Lower lobe of right lung (tissue), 2 donors: ENCODE measurements around the gene TMC8. TPM values are rescaled to one million over a fixed set of nuclear protein-coding genes. Genes with fewer than 3 reads are reported as not detected.

ENCODE experiments used
- ATAC-seq, 2 donors: fragments of 200-7000 bp; cut with Tn5 transposase; one replicate each; pipeline ENCODE4 v1.9.1; 2020 to 2022; ENCODE audit warnings: mild to moderate bottlenecking in 2 of 2, moderate library complexity in 2 of 2
- DNase-seq: peaks from one replicate; pipeline ENCODE4 v3.0.0-alpha.2; 2020
- H3K27ac ChIP-seq: fragments of 200-600 bp; one replicate; pipeline ENCODE4 v1.8.0; 2022
- H3K27me3 ChIP-seq: fragments of 200-600 bp; one replicate; pipeline ENCODE4 v1.8.0; 2022; ENCODE audit warnings: low read depth
- H3K36me3 ChIP-seq: fragments of 200-600 bp; one replicate; pipeline ENCODE4 v1.8.0; 2022; ENCODE audit warnings: mild to moderate bottlenecking
- H3K4me1 ChIP-seq: fragments of 200-600 bp; one replicate; pipeline ENCODE4 v1.8.0; 2022
- H3K4me3 ChIP-seq: fragments of 200-600 bp; one replicate; pipeline ENCODE4 v1.8.0; 2022; ENCODE audit warnings: mild to moderate bottlenecking
- H3K9me3 ChIP-seq: fragments of 200-600 bp; one replicate; pipeline ENCODE4 v1.8.0; 2022
- intact Hi-C: fragments of 100-400 bp; cut with DNase I; formaldehyde crosslinking; loops from one replicate; pipeline ENCODE4 v1.11.0; 2022
- total RNA-seq: library from RNA; stranded (reverse); fragmentation: NEBNext Ultra II Directional; extraction: Animal tissue kit (Norgen Biotek cat#: 25700); gene quantifications from one replicate; pipeline ENCODE4 v1.2.1, GENCODE V29; 2021
- TF ChIP-seq, protein P1 (sequence below): fragments of 200-600 bp; IDR thresholded peaks from one replicate; pipeline ENCODE4 v1.8.0; 2022; ENCODE audit warnings: antibody characterized with exemption, mild to moderate bottlenecking
- donor health status: DM: no; HTN: yes; CAD: no; lungs with severe emphysema.

The TMC8 gene
- total RNA-seq, 1 donor from 2014 or later = 33.8 TPM

DNA sequence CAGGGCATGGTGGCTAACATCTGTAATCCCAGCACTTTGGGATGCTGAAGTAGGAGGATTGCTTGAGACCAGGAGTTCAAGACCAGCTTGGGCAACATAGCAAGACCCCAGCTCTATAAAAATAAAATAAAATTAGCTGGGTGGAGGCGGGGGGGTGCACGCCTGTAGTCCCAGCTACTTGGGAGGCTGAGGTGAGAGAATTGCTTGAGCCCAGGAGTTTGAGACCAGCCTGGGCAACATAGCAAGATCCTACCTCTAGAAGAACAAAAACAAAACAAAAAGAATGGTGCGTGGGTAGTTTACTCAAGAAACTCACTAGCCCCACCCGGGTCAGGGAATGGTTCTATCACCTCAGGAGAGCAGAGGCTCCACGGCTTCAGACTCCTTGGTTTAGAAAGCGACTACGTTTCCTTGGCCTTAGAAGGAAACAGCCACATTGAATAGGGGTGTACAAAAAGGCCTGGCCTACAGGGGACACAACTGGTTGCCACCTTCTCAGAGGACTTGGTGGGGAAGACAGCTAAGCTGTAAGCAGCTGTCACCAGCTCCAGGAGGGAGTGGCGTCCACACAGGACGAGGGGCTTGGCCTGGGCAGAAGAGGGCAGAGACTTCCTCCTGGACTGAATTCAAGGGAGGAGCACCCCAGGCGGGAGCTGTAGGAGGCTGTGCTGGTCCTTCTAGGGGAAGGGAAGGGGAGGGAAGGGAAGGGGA lies 55.6 kb downstream of the TMC8 start:
- TF ChIP-seq, protein P1, sequence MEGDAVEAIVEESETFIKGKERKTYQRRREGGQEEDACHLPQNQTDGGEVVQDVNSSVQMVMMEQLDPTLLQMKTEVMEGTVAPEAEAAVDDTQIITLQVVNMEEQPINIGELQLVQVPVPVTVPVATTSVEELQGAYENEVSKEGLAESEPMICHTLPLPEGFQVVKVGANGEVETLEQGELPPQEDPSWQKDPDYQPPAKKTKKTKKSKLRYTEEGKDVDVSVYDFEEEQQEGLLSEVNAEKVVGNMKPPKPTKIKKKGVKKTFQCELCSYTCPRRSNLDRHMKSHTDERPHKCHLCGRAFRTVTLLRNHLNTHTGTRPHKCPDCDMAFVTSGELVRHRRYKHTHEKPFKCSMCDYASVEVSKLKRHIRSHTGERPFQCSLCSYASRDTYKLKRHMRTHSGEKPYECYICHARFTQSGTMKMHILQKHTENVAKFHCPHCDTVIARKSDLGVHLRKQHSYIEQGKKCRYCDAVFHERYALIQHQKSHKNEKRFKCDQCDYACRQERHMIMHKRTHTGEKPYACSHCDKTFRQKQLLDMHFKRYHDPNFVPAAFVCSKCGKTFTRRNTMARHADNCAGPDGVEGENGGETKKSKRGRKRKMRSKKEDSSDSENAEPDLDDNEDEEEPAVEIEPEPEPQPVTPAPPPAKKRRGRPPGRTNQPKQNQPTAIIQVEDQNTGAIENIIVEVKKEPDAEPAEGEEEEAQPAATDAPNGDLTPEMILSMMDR = no peak
- peak overlapping the region; percentile 56 for H3K27ac ChIP-seq
- no peak overlapping the region for H3K4me3 ChIP-seq
- H3K4me1 ChIP-seq = peaks cover 54% of the 10 kb centered on the region
- H3K36me3 ChIP-seq = peaks cover 5% of the 10 kb centered on the region
- H3K27me3 ChIP-seq = no peaks in the 10 kb centered on the region
- H3K9me3 ChIP-seq = no peaks in the 10 kb centered on the region
- intact Hi-C loops = no loop called here
- ATAC-seq (peak; percentile 49 to 63), DNase-seq (peak; percentile 75)

DNA sequence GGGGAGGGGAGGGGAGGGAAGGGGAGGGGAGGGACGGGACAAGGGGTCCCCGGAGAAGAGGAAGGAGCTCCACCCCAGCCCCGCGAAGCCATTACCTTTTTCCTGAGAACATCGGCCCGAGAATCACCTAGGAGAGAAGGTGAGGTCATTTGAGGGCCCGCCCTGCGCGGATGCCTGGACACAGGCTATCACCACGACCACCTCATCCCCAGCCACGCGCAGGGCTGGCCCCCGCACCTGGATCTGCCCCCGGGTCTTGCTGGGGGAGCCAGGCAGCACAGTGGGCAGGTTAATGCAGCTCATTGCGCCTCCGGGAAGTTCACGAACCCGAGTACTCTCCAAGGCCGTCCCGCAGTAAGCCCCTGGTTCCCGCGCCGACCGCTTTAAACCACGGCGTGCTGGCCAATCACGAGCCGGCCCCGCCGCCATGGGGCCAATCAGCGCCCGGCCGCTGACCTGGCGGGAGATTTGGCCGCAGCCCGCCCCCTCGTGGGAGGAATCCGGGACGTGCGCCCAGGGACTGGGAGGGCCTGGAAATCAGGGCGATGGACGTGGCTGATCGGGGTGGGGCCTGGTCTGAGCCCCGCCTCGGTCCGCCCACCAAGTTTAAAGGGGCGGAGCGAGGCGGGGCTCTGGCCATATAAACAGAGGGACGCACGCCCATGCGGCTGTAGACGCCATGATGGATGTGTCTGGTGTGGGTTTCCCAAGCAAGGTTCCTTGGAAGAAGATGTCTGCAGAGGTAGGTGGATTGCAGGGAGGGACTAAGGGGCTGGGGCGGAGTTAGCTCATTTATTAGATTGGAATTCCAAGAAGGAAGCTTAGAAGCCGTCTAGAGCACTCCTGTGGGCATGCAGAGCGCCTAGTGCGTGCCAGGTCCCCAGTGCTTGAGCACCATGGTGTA lies 56.4 kb downstream of the TMC8 start, which contains the start of the genes AFMID and TK1:
AFMID (plus strand) TSS at position 671 of the 904 bp plus-strand sequence; CDS start at position 680, 9 bp downstream.
TK1 (minus strand) TSS at position 361 of the 904 bp plus-strand sequence; CDS start at position 303, 58 bp downstream.
- H3K9me3 ChIP-seq = no peaks in the 10 kb centered on the region
- intact Hi-C loops = no loop called here
- TF ChIP-seq, protein P1 = peak; percentile 89
- H3K36me3 ChIP-seq = peaks cover 13% of the 10 kb centered on the region
- no peaks in the 10 kb centered on the region for H3K27me3 ChIP-seq
- H3K4me3 ChIP-seq = peak within 1 kb of the TSS; percentile 60
- ATAC-seq = peak; percentile 97 to 99
- H3K27ac ChIP-seq = peak within 1 kb of the TSS; percentile 71
- peaks cover 54% of the 10 kb centered on the region for H3K4me1 ChIP-seq
- peak; percentile 95 for DNase-seq

Other genes starting within 250 kb of the TMC8 start
- gene TNRC6C, start 172.1 kb upstream of the TMC8 start, total RNA-seq = 22.4 TPM
- 173 TPM for gene TMC6, start 2.0 kb upstream of the TMC8 start, total RNA-seq
- gene C17orf99, start 15.6 kb downstream of the TMC8 start, total RNA-seq = not detected
- 217 TPM for gene SYNGR2, start 37.8 kb downstream of the TMC8 start, total RNA-seq
- 6.6 TPM for gene TK1, start 56.3 kb downstream of the TMC8 start, total RNA-seq
- gene AFMID, start 56.6 kb downstream of the TMC8 start, total RNA-seq = 38.6 TPM
- gene BIRC5, start 83.5 kb downstream of the TMC8 start, total RNA-seq = 1.8 TPM
- not detected for gene TMEM235, start 100.9 kb downstream of the TMC8 start, total RNA-seq
- gene SOCS3, start 229.3 kb downstream of the TMC8 start, total RNA-seq = 69.5 TPM
- 90.9 TPM for gene PGS1, start 247.9 kb downstream of the TMC8 start, total RNA-seq